OCI-M2 (cell line): ENCODE measurements around the gene SCP2.

Source experiments
- DNase-seq: peaks from one replicate; lab custom pipeline; 2025; ENCODE audit not compliant: unreplicated experiment; lab: John Stamatoyannopoulos, UW

The SCP2 gene

DNA sequence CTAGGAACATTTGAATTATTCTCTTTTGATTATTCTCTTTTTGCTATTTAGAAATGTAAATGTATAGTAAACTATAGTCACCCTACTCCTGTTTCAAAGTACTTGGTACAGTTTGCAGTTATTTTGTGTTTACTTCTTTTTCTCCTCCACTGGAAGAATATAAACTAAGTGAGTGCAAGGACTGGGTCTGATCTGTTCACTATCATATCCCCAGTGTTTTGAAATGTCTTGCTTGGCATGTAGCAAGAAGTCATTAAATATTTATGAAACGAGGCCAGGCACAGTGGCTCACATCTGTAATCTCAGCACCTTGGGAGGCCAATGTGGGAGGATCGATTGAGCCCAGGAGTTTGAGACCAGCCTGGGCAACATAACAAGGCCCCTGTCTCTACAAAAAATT lies 99.2 kb downstream of the SCP2 start:
- no peak for DNase-seq

DNA sequence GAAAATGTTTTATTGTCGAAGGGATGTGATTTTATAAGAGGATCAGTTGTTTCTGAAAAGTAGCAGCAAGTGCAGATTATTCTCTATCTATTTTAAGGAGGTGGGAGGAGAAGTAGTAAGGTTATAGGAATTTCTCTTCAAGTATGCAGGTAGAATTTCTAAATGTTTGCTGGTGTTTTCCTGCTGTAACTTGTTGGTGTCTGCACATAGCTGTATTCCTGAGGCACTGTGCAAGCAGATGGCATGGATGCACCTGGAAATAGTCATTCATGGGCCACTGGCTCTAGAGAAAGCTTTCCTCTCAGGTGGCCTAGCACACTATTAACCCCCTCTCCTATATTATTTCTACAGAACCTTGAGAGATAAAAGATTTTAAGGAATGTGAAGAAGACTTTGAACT lies 104.7 kb downstream of the SCP2 start:
- DNase-seq = no peak

DNA sequence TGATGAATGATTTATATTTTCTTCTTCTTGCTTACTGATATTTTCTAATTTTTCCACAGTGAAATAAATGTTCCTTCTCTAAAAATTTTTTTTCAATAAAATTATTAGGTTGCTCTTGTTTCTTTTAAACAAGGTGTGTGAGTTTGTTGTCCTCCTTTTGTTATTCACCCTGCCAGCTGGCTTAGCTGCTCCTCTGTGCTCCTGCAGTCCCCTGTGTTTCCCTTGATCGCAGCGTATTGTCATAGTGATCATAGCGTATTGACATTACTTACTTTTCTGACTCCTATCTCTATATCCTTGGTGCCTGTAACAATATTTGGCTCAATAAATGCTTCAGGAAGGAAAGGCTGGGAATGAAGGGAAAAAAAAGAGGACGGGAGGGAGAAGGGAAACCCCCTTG lies 110.1 kb downstream of the SCP2 start:
- no peak for DNase-seq

DNA sequence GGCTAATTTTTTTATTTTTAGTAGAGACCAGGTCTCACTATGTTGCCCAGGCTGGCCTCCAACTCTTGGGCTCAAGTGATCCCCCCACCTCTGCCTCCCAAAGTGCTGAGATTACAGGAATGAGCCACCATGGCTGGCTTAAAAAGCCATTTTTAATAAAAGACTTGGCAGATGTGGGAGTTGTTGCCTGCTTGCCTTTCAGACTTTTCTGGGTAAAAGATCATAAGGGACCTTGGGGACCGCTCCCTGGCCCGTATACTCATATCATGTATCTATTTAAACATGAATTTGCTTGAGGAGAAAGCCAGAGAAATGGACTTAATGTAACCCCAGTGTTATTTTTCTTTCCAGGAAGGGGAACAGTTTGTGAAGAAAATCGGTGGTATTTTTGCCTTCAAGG lies 111.5 kb downstream of the SCP2 start:
- DNase-seq = no peak

DNA sequence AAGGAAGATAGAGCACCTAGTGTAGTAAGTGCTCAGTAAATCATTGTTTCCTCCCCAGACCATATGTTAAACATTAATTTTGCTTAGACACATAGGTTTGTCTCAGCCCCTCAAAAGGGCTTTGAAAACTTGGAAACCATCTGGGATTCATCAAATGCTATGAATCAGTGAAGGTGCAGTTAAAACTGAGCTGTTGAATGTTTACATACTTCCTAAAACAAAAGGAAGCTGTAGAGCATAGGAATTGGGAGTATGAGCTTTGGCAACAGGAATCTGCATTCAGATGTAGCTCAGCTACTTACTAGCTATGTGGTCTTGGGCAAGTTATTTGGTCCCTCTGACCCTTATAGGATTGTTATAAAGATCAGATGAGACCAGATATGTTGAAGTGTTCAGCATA lies 116.2 kb downstream of the SCP2 start:
- no peak for DNase-seq

DNA sequence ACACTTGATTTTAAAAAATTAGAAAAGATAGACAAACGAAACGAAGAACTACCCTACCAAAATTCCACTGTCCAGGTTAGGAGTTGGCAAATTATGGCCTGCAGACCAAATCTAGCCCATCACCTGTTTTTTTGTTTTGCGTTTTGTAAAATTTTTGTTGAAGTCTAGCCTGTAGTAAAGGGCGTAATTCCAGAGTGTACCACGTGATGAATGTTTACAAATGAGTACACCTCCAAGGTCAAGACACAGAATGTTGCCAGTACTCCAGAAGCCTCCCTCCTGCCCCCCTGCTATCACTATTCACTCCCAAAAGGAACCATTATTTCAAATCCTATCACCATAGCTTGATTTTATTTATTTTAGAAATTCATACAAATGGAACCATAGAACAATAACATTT lies 117.8 kb downstream of the SCP2 start:
- no peak for DNase-seq

DNA sequence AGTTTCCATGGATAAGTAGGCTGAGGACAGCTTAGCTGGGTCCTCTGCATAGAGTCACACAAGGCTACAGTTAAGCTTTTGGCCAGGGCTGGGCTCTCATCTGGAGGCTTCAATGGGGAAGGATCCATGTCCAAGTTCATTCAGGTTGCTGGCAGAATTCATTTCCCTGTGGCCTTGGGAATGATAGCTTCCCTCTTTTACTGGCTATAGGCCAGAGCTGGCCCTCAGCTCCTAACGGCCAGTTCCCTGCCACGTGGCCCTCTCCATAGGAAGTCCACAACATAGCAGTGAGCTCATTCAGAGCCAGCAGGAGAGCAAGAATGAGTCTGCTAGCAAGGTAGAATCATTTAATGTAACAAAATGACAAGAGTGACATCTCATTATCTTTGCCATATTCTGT lies 119.9 kb downstream of the SCP2 start:
- DNase-seq = no peak

DNA sequence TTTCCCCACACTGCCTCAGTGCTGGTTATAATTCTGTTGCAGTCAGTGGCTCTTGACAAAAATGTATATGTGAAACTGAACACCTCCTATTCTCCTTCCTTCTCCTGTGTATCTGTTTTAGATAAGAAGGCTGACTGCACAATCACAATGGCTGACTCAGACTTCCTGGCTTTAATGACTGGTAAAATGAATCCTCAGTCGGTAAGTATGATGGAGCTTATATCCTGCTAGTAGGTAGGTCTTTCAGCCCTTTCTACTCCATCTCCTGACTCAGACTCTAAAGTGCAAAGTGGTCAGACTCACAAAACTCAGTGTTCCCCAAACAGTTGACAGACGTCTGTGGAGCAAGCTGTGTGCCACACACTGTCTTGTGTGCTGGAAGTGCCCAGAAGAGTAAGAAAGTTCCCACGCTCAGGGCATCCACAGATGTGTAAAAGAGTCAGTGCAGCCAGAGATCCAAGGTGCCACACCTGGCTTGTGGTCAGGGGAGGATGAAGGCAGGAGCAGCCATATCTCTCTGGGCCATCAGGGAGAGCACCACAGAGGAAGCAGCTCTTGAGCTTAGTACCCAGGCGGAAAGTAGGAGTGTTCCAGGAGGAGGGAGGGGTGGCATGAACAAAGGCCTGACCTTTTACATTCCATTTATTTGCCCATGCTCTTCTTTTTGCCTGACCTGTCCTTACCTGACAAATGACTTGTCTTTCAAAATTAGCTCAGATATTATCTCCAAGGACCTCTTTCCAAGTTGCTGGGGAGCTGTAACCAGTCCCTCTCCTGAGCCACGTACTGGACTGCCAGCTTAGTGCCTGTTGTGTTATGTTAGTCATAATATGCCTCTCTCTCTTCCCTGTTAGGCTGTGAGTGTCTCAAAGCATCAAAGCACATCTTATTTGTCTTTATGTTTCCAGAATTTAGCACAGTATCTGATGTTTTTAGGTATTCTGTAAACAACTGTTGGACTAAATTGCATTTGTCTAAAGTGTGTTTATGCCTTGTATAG lies 121.0 kb downstream of the SCP2 start:
- DNase-seq = no peak

DNA sequence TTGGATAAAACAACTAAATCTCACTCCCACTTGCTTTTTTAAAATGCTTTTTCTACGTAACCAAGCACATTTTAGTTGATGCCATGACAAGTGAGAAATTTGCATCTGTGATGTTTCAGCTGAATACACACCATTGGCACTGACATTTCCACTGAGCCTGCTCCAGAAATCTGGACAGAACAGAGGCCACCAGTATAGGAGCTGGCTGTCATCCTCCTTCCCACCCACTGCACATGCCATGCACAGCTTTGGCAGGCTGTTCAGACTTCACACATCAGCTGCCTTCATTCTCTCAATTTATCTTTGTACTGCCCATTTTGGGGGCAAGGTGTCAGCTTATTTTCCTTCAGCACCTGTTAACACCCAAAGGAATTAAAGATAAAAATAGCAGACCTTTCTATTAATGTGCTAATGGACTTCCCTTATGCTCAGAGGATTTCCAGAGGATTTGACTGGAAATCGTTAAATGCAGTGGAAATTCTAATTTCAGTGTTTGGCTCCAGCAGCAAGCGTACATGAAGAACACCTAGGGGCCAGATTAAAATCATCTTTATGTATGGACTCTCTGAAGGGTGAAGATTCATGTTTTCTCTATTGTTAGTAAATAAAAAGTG lies 122.0 kb downstream of the SCP2 start:
- no peak for DNase-seq

DNA sequence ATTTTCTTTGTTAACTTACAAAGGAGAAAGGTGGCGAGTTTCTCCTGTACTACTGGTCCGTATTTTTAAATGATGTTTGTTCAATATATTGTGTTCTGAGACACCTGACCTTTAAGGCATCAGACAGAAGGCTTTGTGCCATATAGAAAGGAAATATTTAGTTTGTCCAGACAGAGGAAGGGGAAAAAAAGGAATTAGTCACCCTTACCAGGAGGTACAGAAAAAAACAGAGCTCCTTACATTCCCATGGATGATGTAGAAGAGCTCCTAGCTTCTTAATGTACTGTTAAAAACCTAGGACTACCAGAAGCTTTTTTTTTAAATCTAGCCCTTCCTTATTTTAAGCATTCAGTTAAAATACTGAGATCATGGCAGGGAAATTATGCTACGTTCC lies 122.5 kb downstream of the SCP2 start:
- no peak for DNase-seq

DNA sequence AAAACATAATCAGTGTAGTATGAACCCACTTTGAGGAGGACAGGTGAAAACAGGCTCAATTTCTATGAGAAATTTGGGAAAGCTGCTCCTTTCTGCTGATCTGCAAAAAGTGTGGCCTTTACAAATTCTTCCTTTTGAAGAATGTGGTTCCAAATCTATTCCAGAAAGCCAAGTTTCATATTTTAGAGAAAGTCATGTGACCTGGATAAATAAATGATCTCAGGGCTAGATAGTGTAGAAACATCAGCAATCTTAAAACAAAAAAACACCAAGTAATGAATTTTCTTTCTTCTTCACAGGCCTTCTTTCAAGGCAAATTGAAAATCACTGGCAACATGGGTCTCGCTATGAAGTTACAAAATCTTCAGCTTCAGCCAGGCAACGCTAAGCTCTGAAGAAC lies 123.2 kb downstream of the SCP2 start:
- no peak for DNase-seq

DNA sequence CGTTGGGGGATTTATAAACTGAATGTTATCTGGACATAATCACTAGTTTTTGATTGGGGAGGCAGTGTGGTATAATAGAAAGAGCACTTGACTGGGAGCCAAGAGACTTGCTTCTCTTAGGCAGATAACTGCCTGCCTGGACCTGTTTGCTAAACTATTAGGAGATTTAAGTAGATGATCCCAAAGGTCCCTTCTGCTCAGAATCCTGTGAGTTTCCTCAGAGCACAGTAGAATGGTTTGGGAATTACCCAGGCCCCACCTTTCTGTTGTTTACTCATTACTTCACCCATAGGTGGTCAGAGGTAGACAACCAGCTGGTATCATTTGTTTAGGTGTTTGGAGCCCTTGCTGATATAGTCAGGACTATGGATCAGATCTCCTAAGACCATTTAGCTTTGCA lies 124.6 kb downstream of the SCP2 start:
- no peak for DNase-seq

DNA sequence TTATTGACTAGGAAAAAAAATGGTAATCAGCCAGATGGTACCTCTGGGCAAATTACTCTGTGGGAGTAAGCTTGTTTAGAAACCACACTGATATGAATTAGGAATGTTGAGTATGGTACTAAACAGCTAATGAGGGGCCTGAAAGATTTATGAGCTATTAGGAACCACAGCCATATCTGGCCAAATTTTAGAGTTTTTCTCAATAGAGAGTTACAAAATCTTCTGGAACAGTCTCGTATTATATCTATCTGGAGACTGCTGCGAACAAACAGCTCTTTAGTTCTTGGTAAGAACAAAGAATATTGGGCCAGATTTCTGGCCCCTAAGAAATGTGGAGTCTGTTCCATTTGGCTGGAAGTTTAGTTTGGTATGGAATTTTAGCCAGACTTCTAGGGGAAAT lies 130.1 kb downstream of the SCP2 start:
- no peak for DNase-seq

DNA sequence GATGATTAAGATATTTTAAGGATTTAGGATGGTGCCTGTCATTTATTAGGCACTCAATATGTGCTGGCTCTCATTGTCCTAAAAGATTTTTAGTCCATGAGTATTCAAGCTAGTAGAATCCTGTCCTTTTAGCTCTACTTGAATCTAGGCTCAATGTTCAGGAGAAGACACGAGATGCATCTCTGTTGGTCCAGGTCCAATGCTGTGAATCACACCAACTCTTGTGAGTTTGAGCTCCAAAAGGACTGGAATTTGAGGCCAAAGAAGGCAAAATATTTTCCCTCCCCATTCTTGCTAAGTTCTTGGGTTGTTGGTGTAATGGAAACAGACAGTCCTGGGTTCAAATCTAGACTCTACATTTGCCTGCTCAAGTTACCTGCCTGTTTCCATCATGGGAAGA lies 133.5 kb downstream of the SCP2 start:
- no peak for DNase-seq

DNA sequence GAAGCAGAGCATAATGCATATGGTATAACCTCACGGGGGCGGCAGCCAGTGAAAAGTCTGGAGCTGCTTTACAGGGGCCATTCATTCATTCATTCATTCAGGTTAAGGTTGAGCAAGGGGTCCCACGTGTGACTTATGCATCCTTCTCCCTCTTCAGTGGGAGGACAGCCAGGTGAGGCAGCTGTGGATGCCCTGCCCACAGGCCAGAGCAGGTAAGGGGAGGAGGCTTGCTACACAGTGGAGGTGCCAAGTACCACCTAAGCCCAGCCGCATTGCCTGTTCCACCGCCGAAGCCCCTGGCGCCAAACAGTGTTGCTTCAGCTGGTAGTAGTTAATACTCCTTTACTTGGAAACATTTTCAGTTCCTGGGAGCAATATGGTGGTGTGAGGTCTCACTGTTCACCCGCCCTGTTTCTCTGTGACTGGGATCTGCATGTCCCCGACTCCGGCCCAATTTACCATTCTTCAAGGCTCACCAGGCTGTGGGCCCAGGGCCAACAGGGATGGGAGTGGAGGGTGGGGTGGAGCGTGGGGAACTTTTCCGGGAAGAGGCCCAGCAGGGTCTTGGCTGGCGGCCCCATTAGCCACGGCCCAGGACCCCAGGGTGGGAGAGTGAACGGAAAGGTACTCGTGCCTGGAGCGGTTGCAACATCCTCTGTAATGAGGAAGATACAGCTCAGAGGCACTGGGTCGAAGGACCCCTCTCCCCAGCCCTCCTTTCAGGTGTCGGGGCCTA lies 134.2 kb downstream of the SCP2 start:
- DNase-seq = no peak

DNA sequence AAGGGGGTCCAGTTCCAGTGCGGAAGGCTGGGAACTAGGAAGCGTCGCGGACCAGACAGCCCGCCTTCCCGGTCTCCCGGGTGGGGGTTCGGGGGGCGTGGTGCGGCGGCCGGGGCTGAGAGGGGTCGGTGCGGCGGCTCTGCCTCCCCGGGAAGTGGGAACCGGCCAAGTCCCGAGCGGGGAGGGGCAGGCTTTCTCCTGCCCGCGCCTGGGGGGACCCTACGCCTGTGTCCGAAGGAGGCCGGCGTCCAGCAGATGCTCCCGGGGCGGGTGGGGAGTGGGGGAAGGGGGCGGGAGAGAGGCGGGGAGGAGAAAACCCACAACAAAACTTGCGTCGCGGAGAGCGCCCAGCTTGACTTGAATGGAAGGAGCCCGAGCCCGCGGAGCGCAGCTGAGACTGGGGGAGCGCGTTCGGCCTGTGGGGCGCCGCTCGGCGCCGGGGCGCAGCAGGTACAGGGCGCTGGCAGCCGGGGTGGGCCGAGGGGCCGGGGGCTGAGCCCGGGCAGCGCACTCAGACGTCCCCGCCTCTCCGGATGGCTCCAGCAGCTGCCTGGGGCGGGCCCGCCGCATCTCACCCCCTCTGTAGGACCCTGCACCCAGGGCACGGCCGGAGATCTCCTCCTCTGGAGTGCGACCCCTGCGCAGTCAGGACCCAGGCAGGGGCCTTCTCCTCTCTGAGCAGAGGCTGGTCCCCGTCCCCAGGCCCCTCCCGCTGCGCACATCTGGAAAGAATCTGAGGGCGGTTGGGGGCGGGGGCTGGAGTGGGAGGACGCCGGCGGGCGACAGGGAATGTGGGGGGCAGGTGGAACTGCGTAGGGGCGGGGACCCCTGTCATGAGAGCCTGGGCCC lies 135.0 kb downstream of the SCP2 start, which contains the start of gene PODN:
Gene PODN, plus strand, starts transcription at position 355 of the 849 bp plus-strand sequence. CDS start 7,643 bp downstream, outside the sequence.
- DNase-seq = no peak

DNA sequence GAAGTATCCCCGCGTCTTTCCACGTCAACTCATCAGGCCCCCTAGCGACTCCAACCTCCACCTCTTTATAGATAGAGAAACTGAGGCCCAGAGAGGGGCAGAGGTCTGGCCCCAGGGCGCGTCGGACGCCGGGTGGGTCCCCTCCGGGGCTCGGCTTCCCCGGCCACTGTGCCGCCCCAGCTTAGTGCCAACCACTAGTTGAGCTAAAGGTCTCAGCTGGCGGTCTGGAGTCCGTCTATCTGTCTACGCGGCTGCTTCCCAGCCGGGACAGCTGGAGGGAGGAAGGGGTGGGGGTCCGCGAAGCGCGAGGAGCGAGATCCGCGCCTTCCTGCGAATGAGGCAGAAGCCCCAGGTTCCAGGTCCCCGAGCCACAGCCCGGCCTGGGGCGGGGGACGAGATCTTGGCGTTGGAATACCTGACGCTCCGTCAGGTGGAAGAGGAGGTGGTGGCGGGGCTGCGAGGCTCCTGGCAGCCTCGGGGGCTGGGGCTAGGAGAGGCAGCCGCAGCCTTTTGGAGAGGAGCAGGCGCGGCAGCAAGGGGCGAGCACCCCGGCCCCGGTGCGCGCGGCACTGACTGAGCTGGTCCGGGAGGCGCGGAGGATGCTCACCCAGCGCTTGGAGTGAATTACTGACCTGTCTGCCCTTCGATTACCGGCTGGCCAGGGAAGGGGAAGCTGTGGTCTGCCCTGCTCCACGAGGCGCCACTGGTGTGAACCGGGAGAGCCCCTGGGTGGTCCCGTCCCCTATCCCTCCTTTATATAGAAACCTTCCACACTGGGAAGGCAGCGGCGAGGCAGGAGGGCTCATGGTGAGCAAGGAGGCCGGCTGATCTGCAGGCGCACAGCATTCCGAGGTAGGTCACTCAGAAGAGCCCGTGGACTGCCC lies 135.9 kb downstream of the SCP2 start:
- DNase-seq = no peak

DNA sequence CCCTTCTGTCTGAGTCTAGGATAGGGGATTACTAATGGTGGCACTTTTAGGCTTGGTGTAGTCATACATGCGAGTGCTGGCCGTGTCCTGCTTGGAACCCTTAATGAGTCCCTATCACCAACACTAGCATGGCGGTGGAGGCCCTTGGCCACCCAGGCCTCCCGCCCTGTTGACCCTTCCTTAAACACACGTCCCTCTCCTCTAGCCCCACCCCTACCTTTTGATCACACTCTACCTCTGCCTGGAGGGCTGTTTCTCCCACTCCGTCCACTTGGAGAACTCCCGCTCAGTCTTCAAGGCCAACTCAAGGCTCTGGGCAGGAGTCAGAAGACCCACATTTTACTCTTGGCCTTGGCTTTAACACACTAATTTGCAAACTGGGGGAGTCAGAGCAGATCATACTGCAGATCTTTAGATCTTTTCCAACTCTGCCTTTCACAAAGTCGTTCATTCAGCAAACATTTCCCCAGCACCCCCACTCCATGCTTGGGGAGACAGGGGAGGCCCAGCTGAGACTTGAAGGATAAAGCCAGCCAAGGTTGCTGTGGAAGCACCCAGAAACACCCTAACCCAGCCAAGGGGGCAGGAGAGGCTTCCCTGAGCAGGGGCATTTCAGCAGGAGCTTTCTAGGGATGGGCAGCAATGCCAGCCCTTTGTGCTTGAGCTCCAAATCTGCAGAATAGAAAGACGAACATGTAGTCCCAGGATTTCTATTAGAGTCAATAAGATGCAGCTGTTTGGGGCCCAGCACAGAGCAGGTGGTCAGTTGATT lies 136.9 kb downstream of the SCP2 start:
- DNase-seq = no peak

DNA sequence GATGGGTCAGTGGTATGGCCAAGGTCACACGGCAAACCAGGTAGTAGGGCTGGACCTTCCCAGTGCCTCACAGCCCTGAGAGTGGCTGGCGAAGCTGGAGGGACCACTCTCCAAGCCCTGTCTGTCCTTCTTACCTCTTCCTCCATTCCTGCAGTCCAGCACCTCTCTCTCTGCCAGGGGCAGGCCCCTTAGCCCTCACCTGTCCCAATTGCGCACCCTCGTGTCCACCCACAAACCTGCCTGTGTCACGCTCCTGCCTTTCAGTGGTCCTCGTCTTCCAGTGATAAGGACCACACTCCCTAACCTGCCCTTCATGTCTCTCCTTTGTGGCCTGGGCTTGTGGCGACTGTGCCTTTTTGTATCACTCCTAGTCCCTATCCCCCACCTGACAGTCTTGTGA lies 138.3 kb downstream of the SCP2 start:
- no peak for DNase-seq
